GM12878 (cell line): Measurements from ENCODE around the gene SLC22A4. TPM values are rescaled to one million over a fixed set of nuclear protein-coding genes. Genes with fewer than 3 reads are reported as not detected.

ENCODE experiments used
- ATAC-seq: fragments of 200-7000 bp; cut with Tn5 transposase; 3 replicates; pipeline ENCODE4 v1.9.1; 2020; ENCODE audit warnings: mild to moderate bottlenecking, moderate library complexity
- BruUV-seq: library from RNA; stranded (reverse); fragments of 400-500 nt; replicated peaks from 2 replicates; lab custom pipeline; 2021; lab: Mats Ljungman, UMichigan
- CTCF ChIA-PET: fragments of 300-600 bp; sonication (Branson Sonifier 250); formaldehyde crosslinking; extraction: SDS; loops from one replicate; lab custom pipeline; 2021; ENCODE audit warnings: inconsistent platforms; lab: Yijun Ruan, JAX
- POLR2A ChIA-PET: fragments of 350-600 bp; formaldehyde crosslinking; extraction: SDS; loops from one replicate; lab custom pipeline; 2021; ENCODE audit warnings: inconsistent platforms; lab: Charles Lee
- RAD21 ChIA-PET: fragments of 300-600 bp; sonication (Branson Sonifier 250); formaldehyde crosslinking; loops from one replicate; lab custom pipeline; 2023; ENCODE audit warnings: antibody characterized with exemption; ENCODE audit not compliant: unreplicated experiment; lab: Charles Lee
- SMC1A ChIA-PET: fragments of 300-600 bp; sonication (Branson Sonifier 250); formaldehyde crosslinking; loops from one replicate; lab custom pipeline; 2023; ENCODE audit not compliant: unreplicated experiment, uncharacterized antibody; lab: Charles Lee
- DNase-seq: peaks from one replicate; pipeline ENCODE4 v3.0.0-alpha.2; 2011; ENCODE audit warnings: low read depth, low spot score
- FAIRE-seq: peaks from 3 replicates; lab custom pipeline; 2011; peaks lifted over from hg19 to GRCh38; lab: Jason Lieb, UNC
- H2AFZ ChIP-seq: 2 replicates; pipeline ENCODE4 v1.6.0; 2011; ENCODE audit warnings: low read depth, low read length, control low read depth; ENCODE audit not compliant: control insufficient read depth
- H3K27ac ChIP-seq: 2 replicates; pipeline ENCODE4 v1.5.1; 2011; ENCODE audit warnings: control low read depth; ENCODE audit not compliant: control insufficient read depth, insufficient read depth
- H3K27me3 ChIP-seq, 2 experiments: replicated peaks in 1 of 2; 2 replicates each; pipeline versions ENCODE4 v1.6.0 to v1.6.1; 2011; ENCODE audit warnings: low read length in 1 of 2; ENCODE audit not compliant: control insufficient read depth in 2 of 2, insufficient read depth in 2 of 2
- H3K36me3 ChIP-seq, 2 experiments: 2 replicates each; pipeline ENCODE4 v1.5.1; 2011; ENCODE audit warnings: low read length in 1 of 2; ENCODE audit not compliant: control insufficient read depth in 2 of 2, insufficient read depth in 2 of 2
- H3K4me1 ChIP-seq: 2 replicates; pipeline ENCODE4 v1.6.1; 2011; ENCODE audit warnings: mild to moderate bottlenecking, low read length, moderate library complexity, mixed read lengths; ENCODE audit not compliant: control insufficient read depth, insufficient read depth
- H3K4me2 ChIP-seq: 2 replicates; pipeline ENCODE4 v1.6.0; 2011; ENCODE audit warnings: control low read depth; ENCODE audit not compliant: control insufficient read depth, insufficient read depth
- H3K4me3 ChIP-seq: fragments of 200-600 bp; sonication (generic); 2 replicates; pipeline ENCODE4 v1.5.1; 2016
- H3K79me2 ChIP-seq: 2 replicates; pipeline ENCODE4 v1.6.0; 2011; ENCODE audit warnings: low read length; ENCODE audit not compliant: control insufficient read depth, insufficient read depth
- H3K9ac ChIP-seq: 2 replicates; pipeline ENCODE4 v1.8.0; 2011; ENCODE audit warnings: low read length, control low read depth, mixed read lengths; ENCODE audit not compliant: control insufficient read depth, insufficient read depth
- H3K9me3 ChIP-seq: replicated peaks from 3 replicates; pipeline ENCODE4 v1.5.1; 2011; ENCODE audit warnings: mild to moderate bottlenecking, low read length; ENCODE audit not compliant: control insufficient read depth, insufficient read depth
- H4K20me1 ChIP-seq: 2 replicates; pipeline ENCODE4 v1.6.0; 2011; ENCODE audit not compliant: control insufficient read depth, insufficient read depth
- CEBPB ChIP-seq, 2 experiments: fragments of 150-350 bp in 1 of 2; IDR thresholded peaks; 2 replicates each; pipeline ENCODE4 v1.6.1; 2012 to 2014; ENCODE audit warnings: low read depth in 2 of 2, low read length in 2 of 2, borderline replicate concordance in 1 of 2, inconsistent platforms in 1 of 2
- CREM ChIP-seq: IDR thresholded peaks from 2 replicates; pipeline ENCODE4 v1.6.1; 2014; ENCODE audit warnings: antibody characterized with exemption, low read depth
- NFYA ChIP-seq: IDR thresholded peaks from 2 replicates; pipeline ENCODE4 v1.6.1; 2011; ENCODE audit warnings: low read depth, mild to moderate bottlenecking, low read length, improper control_type of control experiment, borderline replicate concordance
- SIN3A ChIP-seq: IDR thresholded peaks from 2 replicates; pipeline ENCODE4 v1.6.1; 2012; ENCODE audit warnings: low read depth, low read length, improper control_type of control experiment
- WGBS: methylation state at CpG from one replicate; pipeline ENCODE4 v1.1.6; 2016; ENCODE audit warnings: low lambda C conversion rate; ENCODE audit not compliant: insufficient replicate concordance, insufficient coverage; ENCODE audit errors: missing lambda C conversion rate; 5-methylcytosine and 5-hydroxymethylcytosine counted together
- in situ Hi-C: fragments of 300-500 bp; cut with MboI; formaldehyde crosslinking; loops from 9 replicates; pipeline ENCODE4 v1.14.3; 2018; ENCODE audit warnings: mixed read lengths
- intact Hi-C: fragments of 100-400 bp; cut with micrococcal nuclease; formaldehyde crosslinking; loops from one replicate; pipeline ENCODE4 v1.14.2; 2022; ENCODE audit not compliant: unreplicated experiment
- polyA plus RNA-seq, 11 experiments: library from polyadenylated mRNA; depleted of rRNA in 4 of 11; unstranded in 6 of 11; stranded (reverse) in 5 of 11; fragments of >200 nt; fragmentation: Nextera tagmentation in 4 of 11; fragmentation: Illumina TruSeq in 1 of 11; extraction: Ambion mirVana in 4 of 11; extraction: Trizol in 1 of 11; gene quantifications; 1 replicate in 1 of 11; 2 replicates in 10 of 11; pipeline versions ENCODE4 v1.2.1 to v1.2.3, GENCODE V29; 2011 to 2016; ENCODE audit warnings: inconsistent platforms in 2 of 11, missing spikeins in 2 of 11, low read depth in 1 of 11
- total RNA-seq, 4 experiments: library from RNA; depleted of rRNA in 3 of 4; stranded (reverse); fragments of >200 nt in 3 of 4; fragmentation: Illumina TruSeq in 1 of 4; extraction: Trizol in 1 of 4; gene quantifications; 2 replicates each; pipeline versions ENCODE4 v1.2.1 to v1.2.3, GENCODE V29; 2013 to 2021

Gene SLC22A4
- total and polyA plus RNA-seq, 10 of the 15 experiments (the other 5 are each of a cell fraction or from before 2014, with no cell fraction given): 0.04 to 0.61 (median 0.10) TPM; not detected in 2

DNA sequence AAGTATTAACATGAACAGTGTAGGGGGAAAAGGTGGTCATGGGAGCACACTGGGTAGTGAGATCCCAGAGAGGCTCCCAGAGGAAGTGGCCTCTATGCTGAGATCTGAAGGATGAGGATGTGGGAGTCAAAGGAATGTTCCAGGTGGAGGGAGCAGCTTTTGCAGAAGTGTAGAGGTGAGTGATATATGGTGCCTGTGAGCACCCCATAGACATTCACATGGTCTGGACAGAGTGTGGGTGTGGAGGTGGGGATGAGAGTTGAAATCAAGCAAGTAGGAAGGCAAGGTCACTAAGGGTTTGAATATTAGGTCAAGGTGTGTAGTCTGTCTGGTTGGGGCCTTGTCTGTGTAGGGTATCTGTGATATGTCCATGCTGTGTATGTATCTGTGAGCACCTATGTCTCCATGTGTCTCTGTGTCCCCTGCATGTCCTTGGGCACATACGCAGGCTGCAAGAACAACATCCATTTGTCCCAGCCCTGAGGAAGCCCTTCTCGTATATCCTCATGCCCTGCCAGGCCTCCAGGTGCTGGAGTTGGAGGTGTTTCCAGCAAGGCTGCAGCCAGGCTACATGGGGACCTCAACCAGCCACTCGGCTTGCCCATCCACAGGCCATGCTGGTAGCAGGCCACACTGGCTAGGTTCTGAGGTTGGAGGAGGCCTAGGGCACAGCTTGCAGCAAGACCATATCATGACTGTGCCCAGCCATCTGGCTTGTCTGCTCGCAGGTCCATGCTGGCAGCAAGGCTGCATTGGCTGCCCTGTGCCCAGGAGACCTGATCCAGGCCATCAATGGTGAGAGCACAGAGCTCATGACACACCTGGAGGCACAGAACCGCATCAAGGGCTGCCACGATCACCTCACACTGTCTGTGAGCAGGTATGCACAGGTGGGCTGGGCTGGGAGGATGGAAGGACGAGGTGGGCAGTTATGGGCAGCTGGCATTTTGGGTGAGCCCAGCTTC, 32.0 kb upstream of the SLC22A4 start:
- in situ Hi-C loops (no loop called here), intact Hi-C loops (no loop called here)
- no peak overlapping the region for H3K4me2 ChIP-seq
- ChIA-PET RAD21 (interaction anchor here (0.6 to 4.8 kb wide), 7 partner anchors 10 to 72 kb away, joined by 3 to 35 read pairs (median 8); partner anchors contain the start of gene SLC22A4), CTCF (interaction anchor here (1.0 to 11.6 kb wide), 7 partner anchors 11 to 82 kb away, joined by 3 to 117 read pairs (median 6); no protein-coding TSS in a partner anchor), SMC1A (interaction anchor here (1.0 to 2.7 kb wide), 6 partner anchors 22 to 200 kb away, joined by 3 to 18 read pairs (median 4); no protein-coding TSS in a partner anchor), POLR2A (interaction anchor here (0.6 to 3.7 kb wide), 9 partner anchors 8 to 701 kb away, joined by 3 to 18 read pairs (median 4); partner anchors contain the start of gene SLC22A4)
- no peak overlapping the region for H3K9ac ChIP-seq
- H2AFZ ChIP-seq: no peak overlapping the region
- H3K4me3 ChIP-seq: no peak overlapping the region
- H3K27me3 ChIP-seq: peaks cover 0 to 5% of the 10 kb centered on the region in 2 experiments; a peak in 2 of 4 replicates
- H4K20me1 ChIP-seq: no peaks in the 10 kb centered on the region
- no TSS peak for BruUV-seq
- H3K9me3 ChIP-seq: no peaks in the 10 kb centered on the region
- H3K36me3 ChIP-seq: no peaks in the 10 kb centered on the region
- WGBS: 43% methylated on average over 7 of the region's 7 CpGs
- peaks cover 7% of the 10 kb centered on the region for H3K4me1 ChIP-seq
- DNase-seq (no peak), ATAC-seq (no peak)
- no peak overlapping the region for H3K27ac ChIP-seq
- TF ChIP-seq CREM (no peak), NFYA (no peak), SIN3A (no peak), CEBPB (IDR thresholded peaks at IDR 0.05; ENCODE audit: borderline replicate concordance in 1 of 2, low read depth in 2 of 2, low read length in 2 of 2) (no peak)
- TF ChIP-seq, all 136 proteins: peak for 0
- H3K79me2 ChIP-seq: no peaks in the 10 kb centered on the region
- no peak for FAIRE-seq
